GM23248 (cell line): ENCODE results near the gene SYS1.

Experiments used
- EZH2 ChIP-seq: fragments of 200-600 bp; sonication (generic); IDR thresholded peaks from 2 replicates; pipeline ENCODE4 v1.6.1; 2018; ENCODE audit warnings: antibody characterized with exemption, mild to moderate bottlenecking; ENCODE audit not compliant: insufficient read depth, poor library complexity, severe bottlenecking
- EZH2phosphoT487 ChIP-seq: fragments of 200-600 bp; sonication (generic); IDR thresholded peaks from 2 replicates; pipeline ENCODE4 v1.6.1; 2018; ENCODE audit warnings: antibody characterized with exemption, moderate library complexity, mild to moderate bottlenecking, low read depth; ENCODE audit not compliant: insufficient read depth

- TF ChIP-seq EZH2 = no peak
- no peak for TF ChIP-seq EZH2phosphoT487
These were observed 40.0 kb downstream of the SYS1 start for GRCh38 chr20:45402946-45403345.
